HG03066 (cell line): ENCODE measurements around the gene LMNTD2.

Source experiments
- ATAC-seq: cut with Tn5 transposase; IDR thresholded peaks from one replicate; pipeline ENCODE4 v1.9.1; 2021; ENCODE audit warnings: low read depth; ENCODE audit not compliant: unreplicated experiment

The LMNTD2 gene

GRCh38 chr11:560305-561147 lies at the start of gene LMNTD2, which contains the start of gene RASSF7:
Gene LMNTD2 (minus strand): TSS chr11:560738. CDS start chr11:560716, 22 bp downstream.
Gene RASSF7 (plus strand): TSS chr11:560970. CDS start chr11:561769, 799 bp downstream.
- peak; percentile 68 for ATAC-seq

- no peak for ATAC-seq
Observed at GRCh38 chr11:609341-609811, 48.8 kb upstream of the LMNTD2 start.

GRCh38 chr11:608791-609251 lies 48.3 kb upstream of the LMNTD2 start:
- ATAC-seq, result no peak

GRCh38 chr11:607971-608659 lies 47.6 kb upstream of the LMNTD2 start:
- no peak for ATAC-seq

GRCh38 chr11:607020-607780 lies 46.7 kb upstream of the LMNTD2 start:
- ATAC-seq, result no peak

GRCh38 chr11:606245-606644 lies 45.7 kb upstream of the LMNTD2 start:
- no peak for ATAC-seq

- no peak for ATAC-seq
Observed at GRCh38 chr11:605286-606129, 45.0 kb upstream of the LMNTD2 start.

GRCh38 chr11:603154-603553 lies 42.6 kb upstream of the LMNTD2 start:
- no peak for ATAC-seq

GRCh38 chr11:601573-602245 lies 41.2 kb upstream of the LMNTD2 start:
- no peak for ATAC-seq

- no peak for ATAC-seq
Observed at GRCh38 chr11:598005-598680, 37.6 kb upstream of the LMNTD2 start.

GRCh38 chr11:597166-597725 lies 36.7 kb upstream of the LMNTD2 start:
- ATAC-seq, result no peak

- no peak for ATAC-seq
Observed at GRCh38 chr11:596374-596773, 35.8 kb upstream of the LMNTD2 start.

GRCh38 chr11:595400-595799 lies 34.9 kb upstream of the LMNTD2 start:
- no peak for ATAC-seq

- no peak for ATAC-seq
Observed at GRCh38 chr11:593347-593746, 32.8 kb upstream of the LMNTD2 start.

GRCh38 chr11:592918-593317 lies 32.4 kb upstream of the LMNTD2 start:
- no peak for ATAC-seq

- no peak for ATAC-seq
Observed at GRCh38 chr11:592501-592900, 32.0 kb upstream of the LMNTD2 start.

GRCh38 chr11:590997-591396 lies 30.5 kb upstream of the LMNTD2 start:
- ATAC-seq, result no peak

- ATAC-seq, result no peak
Observed at GRCh38 chr11:589798-590197, 29.3 kb upstream of the LMNTD2 start.

GRCh38 chr11:587978-588380 lies 27.4 kb upstream of the LMNTD2 start:
- no peak for ATAC-seq
